B cell (primary cell): ENCODE data around the gene ACAP1.

Source experiments
- EZH2 ChIP-seq: IDR thresholded peaks from 2 replicates; pipeline ENCODE4 v1.6.1; 2012; ENCODE audit warnings: borderline replicate concordance, low read depth, mild to moderate bottlenecking, moderate library complexity, low read length; ENCODE audit not compliant: insufficient read depth, poor library complexity, severe bottlenecking
- TF ChIP-seq, protein P1 (sequence below): fragments of 200-600 bp; IDR thresholded peaks from one replicate; pipeline ENCODE4 v1.8.0; 2022; ENCODE audit warnings: antibody characterized with exemption, mild to moderate bottlenecking

DNA sequence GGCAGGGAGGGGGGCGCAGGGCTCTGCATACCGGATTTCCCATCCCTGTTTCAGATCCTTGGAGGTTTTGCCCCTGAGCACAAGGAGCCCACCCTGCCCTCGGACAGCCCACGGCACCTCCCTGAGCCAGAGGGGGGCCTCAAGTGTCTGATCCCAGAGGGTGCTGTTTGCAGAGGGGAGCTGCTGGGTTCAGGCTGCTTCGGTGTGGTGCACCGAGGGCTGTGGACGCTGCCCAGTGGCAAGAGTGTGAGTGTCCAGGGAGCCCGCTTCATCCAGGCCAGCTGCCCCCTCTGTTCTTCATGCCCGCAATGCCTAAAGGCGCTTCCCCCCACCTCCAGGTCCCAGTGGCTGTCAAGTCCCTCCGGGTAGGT, 47.0 kb downstream of the ACAP1 start:
- TF ChIP-seq EZH2: no peak
- TF ChIP-seq, protein P1, sequence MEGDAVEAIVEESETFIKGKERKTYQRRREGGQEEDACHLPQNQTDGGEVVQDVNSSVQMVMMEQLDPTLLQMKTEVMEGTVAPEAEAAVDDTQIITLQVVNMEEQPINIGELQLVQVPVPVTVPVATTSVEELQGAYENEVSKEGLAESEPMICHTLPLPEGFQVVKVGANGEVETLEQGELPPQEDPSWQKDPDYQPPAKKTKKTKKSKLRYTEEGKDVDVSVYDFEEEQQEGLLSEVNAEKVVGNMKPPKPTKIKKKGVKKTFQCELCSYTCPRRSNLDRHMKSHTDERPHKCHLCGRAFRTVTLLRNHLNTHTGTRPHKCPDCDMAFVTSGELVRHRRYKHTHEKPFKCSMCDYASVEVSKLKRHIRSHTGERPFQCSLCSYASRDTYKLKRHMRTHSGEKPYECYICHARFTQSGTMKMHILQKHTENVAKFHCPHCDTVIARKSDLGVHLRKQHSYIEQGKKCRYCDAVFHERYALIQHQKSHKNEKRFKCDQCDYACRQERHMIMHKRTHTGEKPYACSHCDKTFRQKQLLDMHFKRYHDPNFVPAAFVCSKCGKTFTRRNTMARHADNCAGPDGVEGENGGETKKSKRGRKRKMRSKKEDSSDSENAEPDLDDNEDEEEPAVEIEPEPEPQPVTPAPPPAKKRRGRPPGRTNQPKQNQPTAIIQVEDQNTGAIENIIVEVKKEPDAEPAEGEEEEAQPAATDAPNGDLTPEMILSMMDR: no peak
